GM12878 (cell line): Measurements from ENCODE around the gene CTSF. TPM values are rescaled to one million over a fixed set of nuclear protein-coding genes. Genes with fewer than 3 reads are reported as not detected.

ENCODE experiments used
- ATAC-seq: fragments of 200-7000 bp; cut with Tn5 transposase; 3 replicates; pipeline ENCODE4 v1.9.1; 2020; ENCODE audit warnings: mild to moderate bottlenecking, moderate library complexity
- BruUV-seq: library from RNA; stranded (reverse); fragments of 400-500 nt; replicated peaks from 2 replicates; lab custom pipeline; 2021; lab: Mats Ljungman, UMichigan
- CTCF ChIA-PET: fragments of 300-600 bp; sonication (Branson Sonifier 250); formaldehyde crosslinking; extraction: SDS; loops from one replicate; lab custom pipeline; 2021; ENCODE audit warnings: inconsistent platforms; lab: Yijun Ruan, JAX
- POLR2A ChIA-PET: fragments of 350-600 bp; formaldehyde crosslinking; extraction: SDS; loops from one replicate; lab custom pipeline; 2021; ENCODE audit warnings: inconsistent platforms; lab: Charles Lee
- RAD21 ChIA-PET: fragments of 300-600 bp; sonication (Branson Sonifier 250); formaldehyde crosslinking; loops from one replicate; lab custom pipeline; 2023; ENCODE audit warnings: antibody characterized with exemption; ENCODE audit not compliant: unreplicated experiment; lab: Charles Lee
- SMC1A ChIA-PET: fragments of 300-600 bp; sonication (Branson Sonifier 250); formaldehyde crosslinking; loops from one replicate; lab custom pipeline; 2023; ENCODE audit not compliant: unreplicated experiment, uncharacterized antibody; lab: Charles Lee
- DNase-seq: peaks from one replicate; pipeline ENCODE4 v3.0.0-alpha.2; 2011; ENCODE audit warnings: low read depth, low spot score
- FAIRE-seq: peaks from 3 replicates; lab custom pipeline; 2011; peaks lifted over from hg19 to GRCh38; lab: Jason Lieb, UNC
- H2AFZ ChIP-seq: 2 replicates; pipeline ENCODE4 v1.6.0; 2011; ENCODE audit warnings: low read depth, low read length, control low read depth; ENCODE audit not compliant: control insufficient read depth
- H3K27ac ChIP-seq: 2 replicates; pipeline ENCODE4 v1.5.1; 2011; ENCODE audit warnings: control low read depth; ENCODE audit not compliant: control insufficient read depth, insufficient read depth
- H3K27me3 ChIP-seq, 2 experiments: replicated peaks in 1 of 2; 2 replicates each; pipeline versions ENCODE4 v1.6.0 to v1.6.1; 2011; ENCODE audit warnings: low read length in 1 of 2; ENCODE audit not compliant: control insufficient read depth in 2 of 2, insufficient read depth in 2 of 2
- H3K36me3 ChIP-seq, 2 experiments: 2 replicates each; pipeline ENCODE4 v1.5.1; 2011; ENCODE audit warnings: low read length in 1 of 2; ENCODE audit not compliant: control insufficient read depth in 2 of 2, insufficient read depth in 2 of 2
- H3K4me1 ChIP-seq: 2 replicates; pipeline ENCODE4 v1.6.1; 2011; ENCODE audit warnings: mild to moderate bottlenecking, low read length, moderate library complexity, mixed read lengths; ENCODE audit not compliant: control insufficient read depth, insufficient read depth
- H3K4me2 ChIP-seq: 2 replicates; pipeline ENCODE4 v1.6.0; 2011; ENCODE audit warnings: control low read depth; ENCODE audit not compliant: control insufficient read depth, insufficient read depth
- H3K4me3 ChIP-seq: fragments of 200-600 bp; sonication (generic); 2 replicates; pipeline ENCODE4 v1.5.1; 2016
- H3K79me2 ChIP-seq: 2 replicates; pipeline ENCODE4 v1.6.0; 2011; ENCODE audit warnings: low read length; ENCODE audit not compliant: control insufficient read depth, insufficient read depth
- H3K9ac ChIP-seq: 2 replicates; pipeline ENCODE4 v1.8.0; 2011; ENCODE audit warnings: low read length, control low read depth, mixed read lengths; ENCODE audit not compliant: control insufficient read depth, insufficient read depth
- H3K9me3 ChIP-seq: replicated peaks from 3 replicates; pipeline ENCODE4 v1.5.1; 2011; ENCODE audit warnings: mild to moderate bottlenecking, low read length; ENCODE audit not compliant: control insufficient read depth, insufficient read depth
- H4K20me1 ChIP-seq: 2 replicates; pipeline ENCODE4 v1.6.0; 2011; ENCODE audit not compliant: control insufficient read depth, insufficient read depth
- ATF7 ChIP-seq: fragments of 450-650 bp; IDR thresholded peaks from 2 replicates; pipeline ENCODE4 v1.6.1; 2016; ENCODE audit warnings: low read depth, mild to moderate bottlenecking
- CEBPB ChIP-seq, 2 experiments: fragments of 150-350 bp in 1 of 2; IDR thresholded peaks; 2 replicates each; pipeline ENCODE4 v1.6.1; 2012 to 2014; ENCODE audit warnings: low read depth in 2 of 2, low read length in 2 of 2, borderline replicate concordance in 1 of 2, inconsistent platforms in 1 of 2
- EP300 ChIP-seq, 2 experiments: fragments of 150-350 bp in 1 of 2; IDR thresholded peaks; 2 replicates each; pipeline ENCODE4 v1.6.1; 2011 to 2012; ENCODE audit warnings: low read depth in 2 of 2, low read length in 2 of 2, borderline replicate concordance in 1 of 2, improper control_type of control experiment in 1 of 2, inconsistent platforms in 1 of 2; ENCODE audit not compliant: control insufficient read depth in 1 of 2
- HDAC2 ChIP-seq: fragments of 200-600 bp; sonication (generic); IDR thresholded peaks from 2 replicates; pipeline ENCODE4 v1.6.1; 2017
- IKZF1 ChIP-seq: fragments of 450-650 bp; conservative IDR thresholded peaks from 2 replicates; pipeline ENCODE4 v1.6.1; 2017; ENCODE audit warnings: antibody characterized with exemption, mild to moderate bottlenecking
- JUND ChIP-seq: IDR thresholded peaks from 2 replicates; pipeline ENCODE4 v1.6.1; 2012; ENCODE audit warnings: low read depth, mild to moderate bottlenecking, low read length, improper control_type of control experiment, moderate library complexity
- NRF1 ChIP-seq: conservative IDR thresholded peaks from 2 replicates; pipeline ENCODE4 v1.6.1; 2011; ENCODE audit warnings: mild to moderate bottlenecking, low read depth, low read length, improper control_type of control experiment
- POLR2AphosphoS5 ChIP-seq: IDR thresholded peaks from 2 replicates; pipeline ENCODE4 v1.6.1; 2011; ENCODE audit warnings: mild to moderate bottlenecking, low read length, inconsistent platforms
- SPI1 ChIP-seq: IDR thresholded peaks from 2 replicates; pipeline ENCODE4 v1.6.1; 2011; ENCODE audit warnings: low read depth, mild to moderate bottlenecking, low read length, moderate library complexity, borderline replicate concordance; ENCODE audit not compliant: insufficient read depth
- TCF12 ChIP-seq: IDR thresholded peaks from 2 replicates; pipeline ENCODE4 v1.6.1; 2011; ENCODE audit warnings: low read depth, mild to moderate bottlenecking, low read length
- TCF3 ChIP-seq: IDR thresholded peaks from 2 replicates; pipeline ENCODE4 v1.6.1; 2012; ENCODE audit warnings: low read depth, mild to moderate bottlenecking, low read length, borderline replicate concordance; ENCODE audit not compliant: insufficient read depth
- YY1 ChIP-seq: IDR thresholded peaks from 2 replicates; pipeline ENCODE4 v1.6.1; 2011; ENCODE audit warnings: low read depth, mild to moderate bottlenecking, low read length
- ZBED1 ChIP-seq: IDR thresholded peaks from 2 replicates; pipeline ENCODE4 v1.6.1; 2016; ENCODE audit warnings: borderline replicate concordance
- ZNF217 ChIP-seq: fragments of 450-650 bp; IDR thresholded peaks from 2 replicates; pipeline ENCODE4 v1.6.1; 2017; ENCODE audit warnings: antibody characterized with exemption, mild to moderate bottlenecking
- ZNF622 ChIP-seq: fragments of 450-650 bp; IDR thresholded peaks from 2 replicates; pipeline ENCODE4 v1.6.1; 2017; ENCODE audit warnings: mild to moderate bottlenecking, inconsistent platforms
- WGBS: methylation state at CpG from one replicate; pipeline ENCODE4 v1.1.6; 2016; ENCODE audit warnings: low lambda C conversion rate; ENCODE audit not compliant: insufficient replicate concordance, insufficient coverage; ENCODE audit errors: missing lambda C conversion rate; 5-methylcytosine and 5-hydroxymethylcytosine counted together
- in situ Hi-C: fragments of 300-500 bp; cut with MboI; formaldehyde crosslinking; loops from 9 replicates; pipeline ENCODE4 v1.14.3; 2018; ENCODE audit warnings: mixed read lengths
- intact Hi-C: fragments of 100-400 bp; cut with micrococcal nuclease; formaldehyde crosslinking; loops from one replicate; pipeline ENCODE4 v1.14.2; 2022; ENCODE audit not compliant: unreplicated experiment
- polyA plus RNA-seq, 11 experiments: library from polyadenylated mRNA; depleted of rRNA in 4 of 11; unstranded in 6 of 11; stranded (reverse) in 5 of 11; fragments of >200 nt; fragmentation: Nextera tagmentation in 4 of 11; fragmentation: Illumina TruSeq in 1 of 11; extraction: Ambion mirVana in 4 of 11; extraction: Trizol in 1 of 11; gene quantifications; 1 replicate in 1 of 11; 2 replicates in 10 of 11; pipeline versions ENCODE4 v1.2.1 to v1.2.3, GENCODE V29; 2011 to 2016; ENCODE audit warnings: inconsistent platforms in 2 of 11, missing spikeins in 2 of 11, low read depth in 1 of 11
- total RNA-seq, 4 experiments: library from RNA; depleted of rRNA in 3 of 4; stranded (reverse); fragments of >200 nt in 3 of 4; fragmentation: Illumina TruSeq in 1 of 4; extraction: Trizol in 1 of 4; gene quantifications; 2 replicates each; pipeline versions ENCODE4 v1.2.1 to v1.2.3, GENCODE V29; 2013 to 2021
- TF ChIP-seq, protein P1 (sequence below): IDR thresholded peaks from 2 replicates; pipeline ENCODE4 v1.6.1; 2011; ENCODE audit warnings: low read depth, mild to moderate bottlenecking, low read length, moderate library complexity, borderline replicate concordance; ENCODE audit errors: extremely low read depth
- TF ChIP-seq, protein P2 (sequence below): fragments of 450-650 bp; IDR thresholded peaks from 2 replicates; pipeline ENCODE4 v1.6.1; 2017; ENCODE audit warnings: borderline replicate concordance
- TF ChIP-seq, protein P3 (sequence below): IDR thresholded peaks from 2 replicates; pipeline ENCODE4 v1.6.1; 2012; ENCODE audit warnings: mild to moderate bottlenecking, low read depth, low read length

CTSF gene
- total and polyA plus RNA-seq, 10 of the 15 experiments (the other 5 are each of a cell fraction or from before 2014, with no cell fraction given) = 0.11 to 0.41 (median 0.26) TPM; not detected in 4

DNA sequence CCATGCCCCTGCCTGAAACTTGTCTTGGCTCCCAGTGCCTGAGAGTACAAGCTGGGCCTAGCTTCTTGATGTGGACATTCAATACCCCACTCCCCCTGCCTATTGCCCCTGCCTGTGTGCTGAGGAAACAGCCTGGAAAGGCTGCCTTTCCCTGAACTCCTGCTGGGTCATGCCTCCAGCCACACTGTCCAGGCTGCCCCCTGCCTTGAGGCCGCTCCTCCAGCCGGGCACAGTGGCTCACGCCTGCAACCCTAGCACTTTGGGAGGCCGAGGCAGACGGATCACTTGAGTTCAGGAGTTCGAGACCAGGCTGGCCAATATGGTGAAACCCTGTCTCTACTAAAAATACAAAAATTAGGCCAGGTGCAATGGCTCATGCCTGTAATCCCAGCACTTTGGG is 34.7 kb upstream of the CTSF start (continued):
- no peak for TF ChIP-seq HDAC2

DNA sequence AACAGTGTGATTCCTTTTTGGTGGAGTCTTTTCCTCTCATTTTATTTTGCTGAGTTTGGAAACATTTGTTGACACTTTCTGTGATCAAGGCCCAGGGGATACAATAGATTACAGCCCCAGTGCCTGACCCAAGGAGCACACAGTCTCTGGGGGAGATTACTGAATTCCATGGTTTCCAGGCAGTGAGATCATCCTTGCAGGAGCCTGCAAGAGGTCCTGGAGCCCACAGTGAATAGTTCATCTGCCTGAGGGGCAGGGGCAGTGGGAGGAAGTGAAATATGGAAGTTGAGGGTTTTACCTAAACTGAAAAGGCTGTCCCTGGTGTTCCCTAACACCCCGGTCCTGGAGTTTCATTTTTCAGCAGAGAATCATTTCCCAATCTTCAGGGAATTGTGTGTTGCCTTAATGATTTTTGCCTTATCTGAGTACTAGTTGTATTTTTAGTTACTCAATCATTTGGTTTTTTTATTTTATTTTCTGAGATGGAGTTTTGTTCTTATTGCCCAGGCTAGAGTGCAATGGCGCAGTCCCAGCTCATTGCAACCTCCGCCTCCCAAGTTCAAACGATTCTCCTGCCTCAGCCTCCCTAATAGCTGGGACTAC is 32.3 kb upstream of the CTSF start:
- no peaks in the 10 kb centered on the region for H3K9me3 ChIP-seq
- TF ChIP-seq TCF12 (no peak), ZNF622 (no peak), JUND (no peak), ZNF217 (no peak), TCF3 (no peak), YY1 (no peak), ATF7 (no peak), ZBED1 (no peak), IKZF1 (0 out of 2 replicates have a peak, but pooled peaks have one; percentile 15), POLR2AphosphoS5 (no peak), CEBPB (IDR thresholded peaks at IDR 0.05; ENCODE audit: borderline replicate concordance in 1 of 2, low read depth in 2 of 2, low read length in 2 of 2) (no peak), SPI1 (peak; percentile 49; the same call in 1 of the 2 replicates), EP300 (IDR thresholded peaks at IDR 0.05; ENCODE audit: borderline replicate concordance in 1 of 2, control insufficient read depth in 1 of 2, low read depth in 2 of 2, low read length in 2 of 2) (no peak), NRF1 (no peak)
- TF ChIP-seq, protein P1, sequence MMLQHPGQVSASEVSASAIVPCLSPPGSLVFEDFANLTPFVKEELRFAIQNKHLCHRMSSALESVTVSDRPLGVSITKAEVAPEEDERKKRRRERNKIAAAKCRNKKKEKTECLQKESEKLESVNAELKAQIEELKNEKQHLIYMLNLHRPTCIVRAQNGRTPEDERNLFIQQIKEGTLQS = no peak
- TF ChIP-seq, protein P2, sequence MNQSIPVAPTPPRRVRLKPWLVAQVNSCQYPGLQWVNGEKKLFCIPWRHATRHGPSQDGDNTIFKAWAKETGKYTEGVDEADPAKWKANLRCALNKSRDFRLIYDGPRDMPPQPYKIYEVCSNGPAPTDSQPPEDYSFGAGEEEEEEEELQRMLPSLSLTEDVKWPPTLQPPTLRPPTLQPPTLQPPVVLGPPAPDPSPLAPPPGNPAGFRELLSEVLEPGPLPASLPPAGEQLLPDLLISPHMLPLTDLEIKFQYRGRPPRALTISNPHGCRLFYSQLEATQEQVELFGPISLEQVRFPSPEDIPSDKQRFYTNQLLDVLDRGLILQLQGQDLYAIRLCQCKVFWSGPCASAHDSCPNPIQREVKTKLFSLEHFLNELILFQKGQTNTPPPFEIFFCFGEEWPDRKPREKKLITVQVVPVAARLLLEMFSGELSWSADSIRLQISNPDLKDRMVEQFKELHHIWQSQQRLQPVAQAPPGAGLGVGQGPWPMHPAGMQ = no peak
- TF ChIP-seq, protein P3, sequence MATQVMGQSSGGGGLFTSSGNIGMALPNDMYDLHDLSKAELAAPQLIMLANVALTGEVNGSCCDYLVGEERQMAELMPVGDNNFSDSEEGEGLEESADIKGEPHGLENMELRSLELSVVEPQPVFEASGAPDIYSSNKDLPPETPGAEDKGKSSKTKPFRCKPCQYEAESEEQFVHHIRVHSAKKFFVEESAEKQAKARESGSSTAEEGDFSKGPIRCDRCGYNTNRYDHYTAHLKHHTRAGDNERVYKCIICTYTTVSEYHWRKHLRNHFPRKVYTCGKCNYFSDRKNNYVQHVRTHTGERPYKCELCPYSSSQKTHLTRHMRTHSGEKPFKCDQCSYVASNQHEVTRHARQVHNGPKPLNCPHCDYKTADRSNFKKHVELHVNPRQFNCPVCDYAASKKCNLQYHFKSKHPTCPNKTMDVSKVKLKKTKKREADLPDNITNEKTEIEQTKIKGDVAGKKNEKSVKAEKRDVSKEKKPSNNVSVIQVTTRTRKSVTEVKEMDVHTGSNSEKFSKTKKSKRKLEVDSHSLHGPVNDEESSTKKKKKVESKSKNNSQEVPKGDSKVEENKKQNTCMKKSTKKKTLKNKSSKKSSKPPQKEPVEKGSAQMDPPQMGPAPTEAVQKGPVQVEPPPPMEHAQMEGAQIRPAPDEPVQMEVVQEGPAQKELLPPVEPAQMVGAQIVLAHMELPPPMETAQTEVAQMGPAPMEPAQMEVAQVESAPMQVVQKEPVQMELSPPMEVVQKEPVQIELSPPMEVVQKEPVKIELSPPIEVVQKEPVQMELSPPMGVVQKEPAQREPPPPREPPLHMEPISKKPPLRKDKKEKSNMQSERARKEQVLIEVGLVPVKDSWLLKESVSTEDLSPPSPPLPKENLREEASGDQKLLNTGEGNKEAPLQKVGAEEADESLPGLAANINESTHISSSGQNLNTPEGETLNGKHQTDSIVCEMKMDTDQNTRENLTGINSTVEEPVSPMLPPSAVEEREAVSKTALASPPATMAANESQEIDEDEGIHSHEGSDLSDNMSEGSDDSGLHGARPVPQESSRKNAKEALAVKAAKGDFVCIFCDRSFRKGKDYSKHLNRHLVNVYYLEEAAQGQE = no peak

More for the DNA sequence above, 32.3 kb upstream of the CTSF start:
- H3K27me3 ChIP-seq = no peaks in the 10 kb centered on the region
- no peak overlapping the region for H3K4me2 ChIP-seq
- 73% methylated on average over 4 of the region's 4 CpGs for WGBS
- ChIA-PET SMC1A (interaction anchor here (0.9 to 1.0 kb wide), 2 partner anchors 12 to 21 kb away, joined by 3 read pairs; no protein-coding TSS in a partner anchor), POLR2A (interaction anchor here (0.9 to 2.4 kb wide), 3 partner anchors 9 to 16 kb away, joined by 4 to 7 read pairs (median 6); partner anchors contain the start of genes CCDC87 and RBM14), RAD21 (no interaction called here), CTCF (interaction anchor here (2.1 kb wide), 1 partner anchor 9 kb away, joined by 4 read pairs; no protein-coding TSS in a partner anchor)
- no peaks in the 10 kb centered on the region for H4K20me1 ChIP-seq
- H2AFZ ChIP-seq = no peak overlapping the region
- H3K9ac ChIP-seq = no peak overlapping the region
- no peak overlapping the region for H3K4me3 ChIP-seq
- no peak overlapping the region for H3K27ac ChIP-seq
- peaks cover 3% of the 10 kb centered on the region for H3K79me2 ChIP-seq
- in situ Hi-C loops (no loop called here), intact Hi-C loops (no loop called here)
- FAIRE-seq (no peak), ATAC-seq (no peak), DNase-seq (no peak)
- H3K36me3 ChIP-seq = peaks cover 0 to 9% of the 10 kb centered on the region in 2 experiments; a peak in 3 of 4 replicates
- BruUV-seq = no TSS peak
- peaks cover 7% of the 10 kb centered on the region; the same call in 1 of the 2 replicates for H3K4me1 ChIP-seq
